Cardiac fibroblast (primary cell): Measurements from ENCODE around the gene SMYD3.

ENCODE experiments used
- DNase-seq, 2 donors: peaks; one replicate each; pipeline versions ENCODE4 v3.0.0 to v3.0.0-alpha.2; 2010; ENCODE audit warnings: low read depth in 2 of 2
- H3K4me3 ChIP-seq, 2 donors: replicated peaks in 1 of 2; 1 replicate in 1 of 2; 2 replicates in 1 of 2; pipeline ENCODE4 v1.5.1; 2011; ENCODE audit warnings: low read depth in 2 of 2, low read length in 2 of 2, mild to moderate bottlenecking in 2 of 2, moderate library complexity in 1 of 2
- TF ChIP-seq, protein P1 (sequence below): IDR thresholded peaks from one replicate; pipeline ENCODE4 v1.5.1; 2011; ENCODE audit warnings: low read depth, mild to moderate bottlenecking, low read length, inconsistent platforms

Gene SMYD3

DNA sequence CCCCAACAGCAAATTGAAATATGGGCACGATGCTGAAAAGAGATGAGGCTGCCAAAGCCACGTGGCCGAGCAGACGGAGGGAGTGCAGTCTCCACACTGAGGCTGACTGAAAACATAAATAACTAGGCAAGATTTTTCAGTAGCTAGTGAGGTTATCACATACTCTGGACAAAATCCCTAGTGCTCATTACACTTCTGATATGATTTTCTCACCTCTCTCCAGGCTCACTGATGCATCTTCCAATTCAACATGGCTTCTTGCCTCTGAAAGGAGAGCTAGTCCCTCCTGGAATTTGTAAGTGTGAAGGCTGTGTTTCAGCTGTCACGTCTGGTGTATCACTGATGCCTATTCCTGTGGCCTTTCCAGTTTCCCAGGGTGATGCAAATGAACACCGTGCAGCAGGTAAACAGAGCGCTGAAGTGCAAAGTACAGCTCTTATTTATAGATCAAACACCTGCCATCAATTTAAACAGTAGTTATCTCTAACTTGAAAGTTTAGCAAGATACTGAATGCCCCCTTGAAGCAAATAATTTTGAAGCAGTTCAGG lies 696.2 kb downstream of the SMYD3 start:
- no peak for DNase-seq
- H3K4me3 ChIP-seq, result no peak overlapping the region
- TF ChIP-seq, protein P1, sequence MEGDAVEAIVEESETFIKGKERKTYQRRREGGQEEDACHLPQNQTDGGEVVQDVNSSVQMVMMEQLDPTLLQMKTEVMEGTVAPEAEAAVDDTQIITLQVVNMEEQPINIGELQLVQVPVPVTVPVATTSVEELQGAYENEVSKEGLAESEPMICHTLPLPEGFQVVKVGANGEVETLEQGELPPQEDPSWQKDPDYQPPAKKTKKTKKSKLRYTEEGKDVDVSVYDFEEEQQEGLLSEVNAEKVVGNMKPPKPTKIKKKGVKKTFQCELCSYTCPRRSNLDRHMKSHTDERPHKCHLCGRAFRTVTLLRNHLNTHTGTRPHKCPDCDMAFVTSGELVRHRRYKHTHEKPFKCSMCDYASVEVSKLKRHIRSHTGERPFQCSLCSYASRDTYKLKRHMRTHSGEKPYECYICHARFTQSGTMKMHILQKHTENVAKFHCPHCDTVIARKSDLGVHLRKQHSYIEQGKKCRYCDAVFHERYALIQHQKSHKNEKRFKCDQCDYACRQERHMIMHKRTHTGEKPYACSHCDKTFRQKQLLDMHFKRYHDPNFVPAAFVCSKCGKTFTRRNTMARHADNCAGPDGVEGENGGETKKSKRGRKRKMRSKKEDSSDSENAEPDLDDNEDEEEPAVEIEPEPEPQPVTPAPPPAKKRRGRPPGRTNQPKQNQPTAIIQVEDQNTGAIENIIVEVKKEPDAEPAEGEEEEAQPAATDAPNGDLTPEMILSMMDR, result no peak

GRCh38 chr1:245810181-245810769 lies 696.8 kb downstream of the SMYD3 start:
- H3K4me3 ChIP-seq, result no peak overlapping the region
- TF ChIP-seq, protein P1, result no peak
- DNase-seq, result no peak

GRCh38 chr1:245809361-245809760 lies 697.7 kb downstream of the SMYD3 start:
- DNase-seq, result no peak
- TF ChIP-seq, protein P1, result no peak
- H3K4me3 ChIP-seq, result no peak overlapping the region

GRCh38 chr1:245807954-245808719 lies 698.9 kb downstream of the SMYD3 start:
- no peak for DNase-seq
- TF ChIP-seq, protein P1, result no peak
- H3K4me3 ChIP-seq, result no peak overlapping the region

- DNase-seq, result peak; percentile 35 to 50
- TF ChIP-seq, protein P1, result no peak
- H3K4me3 ChIP-seq, result no peak overlapping the region
These were observed 699.8 kb downstream of the SMYD3 start for GRCh38 chr1:245807306-245807705.

GRCh38 chr1:245805532-245805931 lies 701.5 kb downstream of the SMYD3 start:
- TF ChIP-seq, protein P1, result no peak
- H3K4me3 ChIP-seq, result no peak overlapping the region
- DNase-seq, result no peak
